NCI-H2029 (cell line): ENCODE data around the gene GNPDA1.
A peak's percentile ranks its signal among the peaks of the same experiment; 100 is the strongest.

Experiments
- DNase-seq: peaks from one replicate; lab custom pipeline; 2025; lab: John Stamatoyannopoulos, UW

The GNPDA1 gene

DNA sequence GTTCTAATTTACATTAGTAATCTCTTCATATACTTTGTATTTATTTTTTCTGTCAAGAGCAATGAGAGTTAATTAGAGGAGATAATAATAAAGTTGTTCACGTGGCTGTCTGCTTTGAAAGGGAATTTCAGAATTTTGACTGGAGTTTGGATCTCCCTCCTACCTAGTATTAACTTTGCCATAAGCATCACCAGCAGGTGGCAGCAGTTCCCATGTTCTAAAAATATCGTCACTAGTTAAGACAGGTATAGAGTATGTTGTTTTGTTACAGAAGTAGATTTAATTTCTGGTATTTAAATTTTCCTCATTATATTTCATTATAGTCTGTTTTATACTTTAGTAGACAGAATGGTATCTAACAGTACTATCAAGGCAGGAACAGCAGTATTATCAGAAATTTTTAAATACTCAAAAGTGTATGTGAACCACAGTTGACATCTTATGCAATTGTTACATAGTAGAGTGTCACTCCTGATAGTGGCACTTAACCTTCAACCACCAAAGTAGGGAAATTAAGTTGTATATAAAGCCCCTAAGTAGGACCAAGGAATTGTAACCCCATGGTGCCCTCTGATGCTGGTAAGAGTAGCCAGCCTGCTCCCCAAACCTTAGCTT is 20.4 kb downstream of the GNPDA1 start:
- peak; percentile 61 for DNase-seq

DNA sequence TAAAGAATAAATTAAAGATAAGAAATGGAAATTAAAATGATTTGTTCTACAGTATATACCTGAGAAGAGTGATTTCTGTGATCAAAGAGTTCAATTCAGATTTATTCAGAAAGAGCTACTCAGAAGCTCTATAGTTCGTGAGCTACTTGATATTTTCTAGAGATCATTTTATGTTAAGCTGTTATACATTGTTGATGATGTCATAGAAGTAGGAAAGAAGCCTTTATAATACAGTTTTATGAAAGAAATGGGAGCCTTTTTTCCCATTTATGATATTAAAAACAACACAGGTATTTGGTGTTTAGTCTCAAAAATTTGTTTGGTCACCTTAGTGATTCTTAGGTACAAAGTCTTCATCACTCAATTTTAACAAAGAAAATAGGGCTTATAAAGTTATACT is 23.1 kb downstream of the GNPDA1 start:
- no peak for DNase-seq

DNA sequence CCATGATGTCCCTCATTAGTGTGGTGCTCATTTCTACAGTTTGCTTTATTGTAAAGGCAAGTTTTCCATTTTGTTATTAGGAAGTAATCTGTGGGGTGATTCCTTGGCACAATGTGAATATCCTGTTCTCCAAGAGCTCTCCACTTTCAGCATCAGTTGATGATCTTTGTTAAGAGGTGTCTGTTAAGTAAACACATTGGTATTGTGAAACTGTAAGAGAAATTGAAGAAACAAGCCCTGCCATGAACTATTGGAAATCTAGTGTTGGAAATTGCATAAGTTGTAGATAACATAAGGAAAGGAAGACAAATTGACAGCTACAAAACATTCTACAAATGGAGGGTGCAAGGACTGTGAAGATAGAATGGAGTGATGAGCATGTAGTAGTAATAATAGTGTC is 26.8 kb downstream of the GNPDA1 start:
- DNase-seq, result no peak

DNA sequence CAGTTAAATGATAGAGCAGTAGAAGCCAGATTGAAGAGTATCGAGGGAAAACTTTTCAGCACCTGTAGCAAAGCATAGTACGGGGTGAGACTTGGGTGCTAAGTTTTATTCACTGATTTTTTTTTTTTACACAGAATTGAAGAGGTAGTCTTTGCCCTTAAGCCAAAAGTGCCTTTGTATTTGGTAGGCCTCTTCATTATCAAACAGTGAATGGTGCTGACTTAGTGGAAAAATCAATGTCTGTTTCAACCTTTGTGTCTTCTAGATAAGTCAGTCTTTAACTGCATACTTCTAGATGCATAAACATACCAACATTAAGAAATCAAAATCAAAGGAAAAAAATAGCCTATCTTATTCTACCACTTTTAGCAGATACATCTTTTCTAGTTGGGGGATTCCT is 30.2 kb downstream of the GNPDA1 start:
- DNase-seq, result no peak

DNA sequence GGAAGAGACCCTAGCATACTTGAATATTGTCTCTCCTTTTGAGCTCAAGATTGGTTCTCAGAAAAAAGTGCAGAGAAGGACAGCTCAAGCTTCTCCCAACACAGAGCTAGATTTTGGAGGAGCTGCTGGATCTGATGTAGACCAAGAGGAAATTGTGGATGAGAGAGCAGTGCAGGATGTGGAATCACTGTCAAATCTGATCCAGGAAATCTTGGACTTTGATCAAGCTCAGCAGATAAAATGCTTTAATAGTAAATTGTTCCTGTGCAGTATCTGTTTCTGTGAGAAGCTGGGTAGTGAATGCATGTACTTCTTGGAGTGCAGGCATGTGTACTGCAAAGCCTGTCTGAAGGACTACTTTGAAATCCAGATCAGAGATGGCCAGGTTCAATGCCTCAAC is 34.4 kb downstream of the GNPDA1 start:
- DNase-seq, result no peak

DNA sequence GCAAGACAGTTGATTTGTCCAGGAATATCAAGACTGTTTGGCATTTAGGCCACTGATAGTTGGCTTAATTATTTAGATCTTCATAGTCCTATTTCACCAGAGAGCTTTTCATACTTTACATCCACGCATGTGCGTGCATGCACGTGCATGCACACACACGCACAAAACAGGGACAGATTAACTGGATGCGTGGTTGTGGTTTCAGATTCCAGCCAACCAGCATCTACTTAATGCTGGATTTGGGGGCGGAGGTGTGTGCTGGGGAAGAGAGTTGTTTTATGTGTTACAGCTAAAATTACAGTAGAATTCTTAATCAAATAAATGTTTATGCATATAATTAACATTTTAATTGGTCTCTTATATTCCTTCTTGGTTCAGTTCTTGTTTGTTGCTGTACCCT is 36.7 kb downstream of the GNPDA1 start:
- DNase-seq, result no peak

DNA sequence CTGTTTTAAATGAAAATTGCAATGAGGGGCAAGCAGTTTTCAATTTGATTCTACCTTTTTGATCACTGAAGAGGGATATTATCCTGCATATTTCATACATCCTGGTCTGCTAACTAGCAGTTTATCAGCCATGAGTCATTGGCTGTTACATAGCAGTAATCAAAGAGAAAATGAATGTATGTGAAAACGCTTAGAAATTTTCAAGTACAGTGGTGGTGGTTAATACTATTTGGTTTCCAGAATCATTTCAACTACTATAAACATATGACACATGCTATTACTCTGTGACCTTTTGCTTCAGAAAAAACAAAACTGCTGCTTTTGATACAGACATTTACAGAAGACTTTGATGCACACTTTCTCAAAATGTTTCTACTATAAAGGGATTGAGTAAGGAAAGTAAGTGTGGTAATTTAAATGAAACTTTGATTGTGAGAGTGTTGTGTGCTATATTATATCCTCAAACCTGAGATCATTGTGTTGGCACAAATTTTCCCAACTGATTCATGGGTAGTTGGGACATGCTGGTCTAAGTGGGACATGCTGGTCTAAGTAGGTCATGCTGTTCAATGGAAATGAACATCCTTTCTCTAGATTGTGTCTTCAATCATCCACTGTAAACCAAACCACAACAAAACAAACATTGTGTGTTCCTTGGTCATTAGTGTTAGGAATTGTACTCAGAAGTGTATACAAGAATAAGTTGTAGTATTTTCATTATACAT is 38.8 kb downstream of the GNPDA1 start:
- no peak for DNase-seq

DNA sequence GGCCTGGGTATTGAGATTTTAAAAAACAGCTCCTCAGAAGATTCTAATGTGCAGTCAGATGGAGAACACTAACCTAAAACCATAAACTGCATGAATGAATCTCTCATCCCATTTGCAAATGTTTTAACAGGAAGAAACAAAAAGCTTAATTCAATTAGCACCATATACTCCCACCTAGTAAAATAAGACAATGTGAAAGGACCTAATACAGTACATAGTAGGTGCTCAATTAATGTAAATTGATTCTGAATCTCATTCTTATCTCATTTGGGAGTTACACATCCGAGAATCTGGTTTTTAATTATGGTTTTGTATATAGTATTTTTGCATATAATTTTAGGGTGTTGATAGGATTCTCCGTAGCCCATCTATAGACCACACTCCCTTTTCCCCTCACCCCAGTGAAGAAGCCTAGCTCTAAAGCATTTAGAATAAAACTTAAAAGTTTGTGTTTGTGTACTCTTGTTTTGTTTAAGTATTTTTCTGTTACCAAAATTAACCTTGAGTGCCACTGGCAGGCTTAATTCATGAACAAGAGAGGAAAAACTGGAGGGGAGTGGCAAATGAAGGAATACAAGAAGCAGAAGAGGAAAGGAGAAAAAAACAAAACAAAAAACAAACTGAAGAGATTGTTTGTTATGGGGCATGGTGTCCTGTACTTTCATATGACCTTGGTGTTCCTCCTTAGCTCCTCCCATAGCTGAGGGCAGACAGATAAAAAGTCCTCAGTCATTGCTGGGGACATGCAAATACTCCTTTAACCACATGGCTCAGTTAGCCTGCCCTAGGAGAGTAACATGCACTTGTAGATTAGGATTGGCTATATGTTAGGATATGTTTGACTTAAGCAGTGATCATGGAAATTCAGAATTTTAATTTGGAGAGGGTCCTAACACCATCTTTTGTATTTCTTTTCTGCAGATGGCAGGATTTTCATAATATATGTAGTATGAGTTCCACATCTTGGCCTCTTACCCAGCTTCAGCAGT is 42.8 kb downstream of the GNPDA1 start:
- DNase-seq, result no peak

DNA sequence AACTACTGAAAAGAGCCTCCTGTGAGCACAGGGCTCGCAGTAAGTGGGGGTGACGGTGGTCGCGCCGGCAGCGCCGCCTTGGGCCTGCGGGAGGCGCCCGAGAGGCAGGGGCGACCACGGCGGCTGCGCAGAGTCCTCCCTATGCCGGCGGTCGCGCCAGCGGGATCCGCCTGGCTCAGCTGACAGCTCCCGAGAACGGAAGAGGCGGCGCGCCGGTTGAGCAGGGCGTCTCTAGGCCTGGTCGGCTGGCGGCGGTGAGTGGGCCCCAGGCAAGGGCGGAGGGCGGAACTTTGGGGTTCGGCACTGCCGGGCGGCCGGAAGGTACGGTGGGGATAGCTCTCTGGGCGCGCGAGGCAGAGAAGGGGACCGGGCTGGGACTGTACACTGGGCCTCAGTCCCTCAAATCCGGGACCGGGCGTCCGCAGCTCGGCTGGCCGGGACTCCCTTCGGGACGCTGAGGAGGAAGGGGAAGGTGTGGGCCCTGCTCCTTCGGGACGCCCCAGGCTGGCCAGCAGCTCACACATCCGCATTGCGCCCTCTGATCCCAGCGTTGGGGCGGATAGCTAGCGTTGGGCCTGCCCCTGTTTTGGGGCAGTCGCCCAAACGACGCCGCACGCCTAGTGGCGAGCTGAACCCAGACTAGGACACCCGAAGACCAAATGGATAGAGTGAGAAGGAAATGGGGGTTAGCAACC is 43.8 kb downstream of the GNPDA1 start, which contains the start of gene RNF14:
Gene RNF14, plus strand, starts transcription at position 192 of the 695 bp plus-strand sequence. CDS start 4,484 bp downstream, outside the sequence.
- DNase-seq, result peak; percentile 86

DNA sequence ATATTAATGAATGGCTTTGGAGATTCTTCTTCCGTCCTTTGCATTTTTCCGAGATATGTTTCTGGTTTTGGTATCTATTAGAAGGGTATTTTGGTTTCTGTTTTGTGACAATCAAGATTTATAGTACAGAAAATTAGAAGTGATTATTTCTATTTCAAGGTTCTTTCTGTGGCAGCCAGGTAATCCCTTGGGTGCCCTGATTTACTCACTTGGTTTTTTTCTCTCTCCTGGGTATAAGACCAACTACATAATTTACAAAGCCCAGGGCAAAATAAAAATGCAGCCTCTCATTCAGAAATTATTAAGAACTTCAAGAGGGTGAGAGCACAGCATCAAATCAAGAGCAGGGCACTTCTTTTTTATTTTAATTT is 45.9 kb downstream of the GNPDA1 start:
- DNase-seq, result no peak

DNA sequence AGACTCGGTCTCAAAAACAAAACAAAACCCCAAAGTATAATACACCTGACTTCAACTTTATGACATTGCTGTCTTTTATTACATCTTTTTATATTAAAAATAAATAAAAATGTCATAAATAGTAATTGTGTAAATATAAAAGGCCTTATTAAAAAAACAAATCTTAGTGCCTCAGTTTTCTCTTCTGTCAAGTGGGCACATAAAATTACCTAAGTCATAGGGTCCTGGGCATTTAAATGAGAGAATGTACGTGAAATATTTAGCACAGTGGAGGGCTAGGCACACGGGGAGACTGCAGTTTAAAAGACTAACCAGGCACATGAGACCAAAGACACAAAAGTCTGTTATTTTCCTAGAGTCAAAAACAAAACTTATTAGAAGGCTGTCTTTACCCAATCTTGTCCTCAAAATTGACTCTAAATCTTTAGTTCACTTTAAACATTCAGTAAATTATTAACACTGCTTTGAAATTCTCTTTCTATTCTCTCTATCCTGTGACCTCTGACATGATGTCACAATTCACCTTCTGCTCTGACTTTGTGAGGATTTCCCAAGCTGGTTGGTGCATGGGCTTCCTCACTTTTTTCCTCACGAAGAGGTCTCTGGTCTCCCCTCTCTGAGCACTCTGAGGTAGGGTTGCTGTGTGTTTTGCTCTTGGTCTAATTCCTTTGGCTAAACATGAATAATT is 46.4 kb downstream of the GNPDA1 start:
- DNase-seq, result no peak

DNA sequence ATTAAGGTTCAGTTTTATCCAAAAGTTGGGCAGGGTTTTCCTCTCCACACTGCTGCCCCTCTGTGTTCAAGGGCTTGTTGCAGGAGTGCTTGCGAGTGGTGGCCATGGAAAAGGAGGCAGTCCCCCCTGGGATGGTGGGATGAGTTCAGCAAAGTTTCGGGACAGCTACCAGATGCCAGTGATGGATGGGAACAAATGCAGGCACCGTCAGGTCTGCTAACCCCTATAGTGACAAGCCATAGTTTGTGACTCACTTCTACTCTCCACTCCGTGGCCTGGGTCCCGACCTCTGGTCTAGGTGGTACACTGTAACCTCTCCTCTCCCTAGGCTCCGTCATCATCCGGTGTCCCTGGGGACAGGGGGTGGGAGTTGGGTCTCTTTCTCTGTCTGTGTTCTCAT is 47.8 kb downstream of the GNPDA1 start:
- no peak for DNase-seq

DNA sequence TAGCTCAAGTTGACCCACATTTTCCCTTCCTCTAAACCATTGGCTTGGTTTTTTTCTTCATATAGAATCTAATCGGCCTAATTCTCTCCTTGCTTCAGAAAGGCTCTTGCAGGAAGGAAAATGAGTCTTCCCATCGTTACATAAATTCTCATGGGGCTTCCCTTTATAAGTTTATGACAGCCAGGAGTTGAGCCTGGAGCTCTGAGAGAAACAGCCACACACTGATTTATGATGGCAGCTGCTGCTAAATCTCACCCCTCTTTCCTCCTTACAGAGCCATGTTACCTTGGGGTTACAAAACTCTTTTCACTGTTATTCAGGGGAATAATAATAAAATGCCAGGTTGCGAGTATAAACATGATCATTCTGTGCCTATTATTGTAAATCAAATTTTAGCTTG is 49.1 kb downstream of the GNPDA1 start:
- DNase-seq, result no peak

DNA sequence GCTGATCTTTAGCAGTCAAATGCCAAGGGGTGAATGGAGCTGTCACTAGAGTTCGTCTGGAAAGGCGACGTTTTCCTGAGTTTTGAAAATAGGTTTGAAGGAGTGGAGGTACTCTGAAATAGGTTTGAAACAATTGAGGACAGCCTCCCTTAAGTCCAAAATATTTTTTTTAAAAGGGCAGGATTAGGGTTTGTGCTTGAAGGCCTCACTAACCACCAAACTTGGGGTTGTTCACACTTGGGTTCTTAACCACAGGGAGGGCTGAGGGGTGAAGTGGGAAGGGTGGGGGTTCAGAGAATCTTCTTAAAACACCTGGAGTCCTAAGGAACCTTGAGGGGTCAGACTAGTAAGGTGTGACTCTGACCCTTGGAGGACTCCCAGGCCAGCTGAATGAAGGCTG is 51.4 kb downstream of the GNPDA1 start:
- no peak for DNase-seq

DNA sequence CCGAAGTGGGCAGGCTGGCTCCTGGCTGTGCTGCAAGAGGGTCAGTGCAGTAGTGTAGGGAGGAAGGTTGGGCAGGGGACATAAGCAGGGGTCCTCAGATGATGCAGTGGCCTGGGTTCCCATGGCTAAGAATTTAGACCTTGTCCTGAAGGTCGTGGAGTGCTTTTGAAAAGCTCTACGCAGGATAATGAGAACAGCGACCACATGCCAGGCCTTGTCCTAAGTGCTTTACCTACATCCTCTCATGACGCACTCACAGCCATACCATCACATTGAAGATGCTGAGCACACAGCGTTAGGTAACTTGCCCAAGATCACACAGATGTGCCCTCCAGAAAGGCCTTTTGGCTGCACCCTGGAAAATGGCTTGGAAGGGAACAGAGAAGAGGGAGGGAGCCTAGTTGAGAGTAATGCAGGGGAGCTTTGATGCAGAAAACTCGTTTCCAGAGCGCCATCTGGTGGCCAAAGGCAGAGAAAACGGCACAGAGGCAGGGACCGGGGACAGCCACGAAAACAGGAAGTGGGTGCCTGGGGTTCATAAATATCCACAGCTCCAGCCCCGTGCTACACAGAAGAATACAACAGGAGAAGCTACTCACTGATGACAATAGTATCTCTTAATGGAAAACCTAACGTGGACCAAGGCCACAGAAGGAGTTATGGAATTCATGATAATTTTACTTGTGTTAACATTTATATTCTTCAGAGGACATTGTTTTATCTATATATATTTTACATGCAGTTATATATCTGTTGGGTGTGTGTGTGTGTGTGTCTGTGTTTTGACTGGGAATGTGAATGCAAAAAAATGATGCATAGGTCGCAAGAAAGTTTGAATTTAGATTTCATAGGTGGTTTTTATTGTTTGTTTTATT is 52.1 kb downstream of the GNPDA1 start:
- peak; percentile 79 for DNase-seq

DNA sequence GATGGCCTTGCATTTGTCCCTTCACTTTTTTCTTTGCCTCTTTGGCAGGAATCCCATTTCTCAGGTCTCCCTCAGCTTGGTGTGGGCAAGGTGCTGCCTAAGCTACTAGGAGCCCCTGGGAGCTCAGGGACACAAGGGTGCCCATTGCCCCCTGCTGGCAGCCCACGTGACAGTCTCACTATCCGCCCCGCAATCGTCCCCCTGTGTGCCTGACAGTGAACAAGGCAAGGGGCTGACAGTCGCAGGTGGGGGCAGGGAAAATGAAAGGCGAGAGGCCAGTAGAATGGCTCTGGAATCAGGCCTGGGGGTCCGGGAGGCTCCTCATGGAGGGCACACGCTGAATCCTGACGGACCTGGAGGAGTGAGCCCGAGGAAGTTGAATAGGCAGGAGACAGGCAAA is 52.8 kb downstream of the GNPDA1 start:
- no peak for DNase-seq

DNA sequence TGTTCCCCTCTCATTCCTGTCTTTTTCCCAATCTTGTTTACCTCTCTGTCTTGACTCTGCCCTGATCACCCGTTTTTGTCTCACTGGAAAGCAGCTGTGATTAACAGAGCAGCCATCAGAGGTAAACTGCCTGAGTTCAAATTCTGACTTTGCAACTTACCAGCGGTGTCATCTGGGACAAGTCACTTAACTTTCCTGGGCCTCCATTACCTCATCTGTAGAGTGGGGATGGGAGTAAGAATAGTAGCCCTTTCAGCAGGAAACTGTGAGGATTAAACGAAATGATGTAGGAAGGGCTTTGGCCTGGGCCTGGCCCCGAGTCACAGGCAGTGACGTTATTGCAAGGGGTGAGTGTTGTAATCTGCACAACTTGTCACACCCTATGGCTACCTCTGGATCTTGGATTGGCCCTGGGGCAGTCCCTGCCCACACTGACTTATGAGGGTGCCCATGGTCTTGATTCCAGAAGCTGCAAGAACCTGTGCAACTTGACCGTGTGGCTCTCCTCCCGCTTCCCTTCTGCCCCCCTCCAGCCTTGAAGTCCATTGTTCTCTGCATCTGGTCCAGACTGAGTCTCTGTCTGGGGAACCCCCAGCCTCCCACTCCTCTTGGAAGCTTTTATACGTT is 54.2 kb downstream of the GNPDA1 start:
- no peak for DNase-seq

DNA sequence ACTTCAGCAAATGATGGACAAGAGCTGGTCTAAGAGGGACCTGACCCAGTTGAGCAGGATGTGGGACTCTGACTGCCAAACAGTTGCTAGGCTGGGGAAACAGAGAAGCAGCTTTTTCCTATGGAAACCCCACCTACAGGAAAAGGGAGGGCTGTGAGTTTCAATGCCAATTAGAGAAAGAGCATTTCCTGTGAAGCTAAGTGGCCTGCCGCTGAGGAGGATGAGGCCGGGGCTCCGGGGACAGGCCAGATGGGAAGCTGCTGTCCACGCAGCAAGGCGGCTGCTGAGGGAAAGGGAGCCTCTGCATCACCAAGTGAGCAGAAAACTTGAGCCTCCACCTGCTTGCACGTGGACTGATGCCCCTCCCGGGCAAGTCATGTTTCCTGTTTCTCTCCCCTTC is 54.7 kb downstream of the GNPDA1 start, which contains the start of gene PCDH12:
Gene PCDH12, minus strand, starts transcription at position 90 of the 400 bp plus-strand sequence. CDS start 351 bp downstream, outside the sequence.
- DNase-seq, result no peak

DNA sequence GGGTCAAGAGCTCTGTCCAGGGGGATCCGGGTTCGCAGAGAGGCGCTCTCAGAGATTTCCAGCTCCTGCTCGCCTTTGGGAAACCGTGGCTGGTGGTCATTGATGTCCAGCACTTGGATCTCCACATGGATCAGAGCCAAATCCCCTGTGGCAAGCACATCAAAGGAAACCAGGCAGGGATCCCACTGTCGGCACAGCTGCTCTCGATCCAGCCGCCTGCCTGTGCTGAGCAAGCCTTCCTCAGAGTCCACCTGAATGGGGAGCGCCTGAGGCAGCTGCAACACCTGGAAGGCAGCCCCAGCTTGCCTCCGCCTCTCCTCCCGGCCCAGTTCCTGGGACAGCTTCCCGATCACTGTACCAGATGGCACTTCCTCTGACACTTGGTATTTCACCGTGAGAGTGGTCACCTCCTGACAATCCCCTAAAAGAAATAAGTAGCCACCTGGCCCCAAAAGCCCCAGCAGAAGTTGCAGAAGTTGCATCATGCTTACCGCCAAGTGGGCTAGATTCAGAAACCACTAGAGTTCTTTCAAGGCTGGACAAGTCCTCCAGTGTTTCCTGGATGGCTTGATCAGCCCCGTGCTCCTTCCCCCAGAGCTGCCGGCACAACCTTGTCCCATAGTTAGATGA is 55.3 kb downstream of the GNPDA1 start:
- no peak for DNase-seq
